ENCODE data around the gene C1QL1. TPM values are rescaled to one million over a fixed set of nuclear protein-coding genes. Genes with fewer than 3 reads are reported as not detected.

C1QL1 gene
- total and polyA plus RNA-seq, 9 of the 15 experiments (the other 6 are each of a cell fraction or from before 2014, with no cell fraction given): 0.07 to 0.12 (median 0.09) TPM; not detected in 6

DNA sequence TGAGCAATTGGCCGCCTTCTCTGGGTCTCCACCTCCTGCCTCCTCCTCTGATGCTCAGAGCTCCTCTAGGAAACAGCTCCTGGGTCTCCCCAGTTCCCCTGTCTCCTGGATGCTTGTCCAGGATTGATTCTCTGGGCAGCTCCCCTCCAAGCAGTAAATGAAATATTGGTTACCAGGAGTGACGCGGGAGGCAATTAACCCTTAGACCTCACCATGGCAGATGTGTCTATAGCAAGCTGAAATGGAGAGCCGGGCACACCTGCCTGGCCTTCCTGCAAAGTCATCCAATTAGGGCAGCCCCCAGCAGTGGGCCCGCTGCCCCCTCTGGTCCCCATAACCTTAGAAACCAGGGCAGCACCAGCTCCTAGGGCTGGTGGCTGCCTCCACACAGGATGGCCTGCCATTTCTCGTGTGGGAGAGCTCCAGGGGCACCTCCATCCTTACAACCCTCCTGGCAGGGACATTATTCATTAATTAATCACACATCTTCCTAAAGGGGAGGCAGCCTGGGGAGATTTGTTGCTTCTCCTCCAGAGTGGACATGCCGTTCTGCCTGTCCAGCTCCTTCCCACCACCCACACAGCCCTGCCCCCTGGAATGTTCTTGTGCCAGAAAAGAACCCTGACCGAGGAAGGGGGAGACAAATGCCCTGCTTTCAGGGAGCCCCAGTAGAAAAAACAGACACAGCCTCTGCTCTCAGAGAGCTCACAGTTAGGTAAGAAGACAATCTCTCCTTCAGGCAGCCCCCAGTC, 12.3 kb downstream of the C1QL1 start:
- Histone ChIP-seq H4K20me1 (replicated peaks; ENCODE audit: control insufficient read depth, insufficient read depth, low read length) (no peaks in the 10 kb centered on the region), H3K4me1 (replicated peaks in 1 of 2; ENCODE audit: control insufficient read depth in 2 of 2, insufficient read depth in 2 of 2, low read length in 2 of 2) (peaks cover 0 to 10% of the 10 kb centered on the region in 2 experiments; a peak in 2 of 5 replicates), H3K36me3 (ENCODE audit: control insufficient read depth, insufficient read depth, low read length) (no peaks in the 10 kb centered on the region), H3K9ac (ENCODE audit: insufficient read depth in 1 of 2, low read depth in 2 of 2, low read length in 2 of 2) (no peak overlapping the region), H3K9me3 (replicated peaks; ENCODE audit: control insufficient read depth, insufficient read depth, low read depth, low read length) (no peaks in the 10 kb centered on the region), H3K79me2 (ENCODE audit: control insufficient read depth, insufficient read depth, low read length) (no peaks in the 10 kb centered on the region), H3K27me3 (ENCODE audit: control insufficient read depth in 2 of 2, insufficient read depth in 2 of 2, low read length in 2 of 2) (peaks cover 22 to 40% of the 10 kb centered on the region in 2 experiments), H3K9me1 (ENCODE audit: control insufficient read depth, insufficient read depth, low read length) (no peaks in the 10 kb centered on the region), H3K4me3 (no peak overlapping the region), H3K27ac (ENCODE audit: extremely low read depth, low read depth, low read length) (no peak overlapping the region), H3K4me2 (ENCODE audit: insufficient read depth, low read length) (no peak overlapping the region), H2AFZ (ENCODE audit: low read depth, low read length) (no peak overlapping the region)
- intact Hi-C loops (cut with micrococcal nuclease) (no loop called here), in situ Hi-C loops (cut with MboI) (no loop called here)
- CTCF ChIA-PET (ENCODE audit: low intra/inter-chr PET ratio): no interaction called here
- POLR2A ChIA-PET: interaction anchor here (0.7 to 1.8 kb wide), 8 partner anchors 8 to 193 kb away, joined by 3 to 6 read pairs (median 4); partner anchors contain the start of gene HEXIM1
- FAIRE-seq (no peak), ATAC-seq (no peak), DNase-seq (ENCODE audit: extremely low read depth in 1 of 4, low spot score in 3 of 4) (no peak)
- no peak for TF ChIP-seq ZNF197 (CRISPR knock-in tag; IDR thresholded peaks at IDR 0.05; ENCODE audit: low read depth)
- peak; percentile 35 for TF ChIP-seq EGR1 (conservative IDR thresholded peaks at IDR 0.05)
- TF ChIP-seq CBFA2T3 (IDR thresholded peaks at IDR 0.05): no peak
- no TSS peak for BruUV-seq (replicated peaks)
- 12% methylated on average over 7 of the region's 8 CpGs for WGBS (ENCODE audit: insufficient coverage, low coverage, missing lambda C conversion rate)

DNA sequence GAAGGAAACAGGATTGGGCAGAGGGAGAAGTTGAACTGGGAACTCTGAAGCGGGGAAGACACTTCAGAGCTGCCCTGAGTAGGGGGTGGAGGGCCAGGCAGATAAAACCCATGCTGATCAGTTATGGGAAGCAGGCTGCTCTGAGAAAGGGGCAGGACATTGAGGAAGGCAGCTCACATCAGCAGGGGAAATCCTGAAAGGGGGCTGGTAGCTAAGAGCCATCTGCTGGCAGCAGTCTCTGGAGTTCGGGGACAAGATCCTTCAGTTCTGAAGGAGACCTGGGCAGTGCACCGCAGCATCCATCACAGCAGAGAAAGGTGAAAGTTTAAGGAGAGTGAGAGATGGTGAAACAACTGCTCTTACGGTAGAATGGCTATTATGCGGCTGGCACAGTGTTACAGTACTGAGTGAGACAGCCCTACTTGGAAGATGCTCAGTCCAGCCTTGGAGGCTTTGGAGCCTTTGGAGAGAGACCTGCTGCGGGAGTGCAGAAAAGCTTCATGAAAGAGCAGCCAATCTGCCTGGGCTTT, 15.1 kb downstream of the C1QL1 start:
- Histone ChIP-seq H3K36me3 (ENCODE audit: control insufficient read depth, insufficient read depth, low read length) (no peaks in the 10 kb centered on the region), H3K4me3 (no peak overlapping the region), H3K9me3 (replicated peaks; ENCODE audit: control insufficient read depth, insufficient read depth, low read depth, low read length) (no peaks in the 10 kb centered on the region), H3K4me1 (replicated peaks in 1 of 2; ENCODE audit: control insufficient read depth in 2 of 2, insufficient read depth in 2 of 2, low read length in 2 of 2) (peaks cover 3 to 4% of the 10 kb centered on the region in 2 experiments; a peak in 3 of 5 replicates), H3K4me2 (ENCODE audit: insufficient read depth, low read length) (no peak overlapping the region), H4K20me1 (replicated peaks; ENCODE audit: control insufficient read depth, insufficient read depth, low read length) (no peaks in the 10 kb centered on the region), H3K9ac (ENCODE audit: insufficient read depth in 1 of 2, low read depth in 2 of 2, low read length in 2 of 2) (no peak overlapping the region), H3K79me2 (ENCODE audit: control insufficient read depth, insufficient read depth, low read length) (peaks cover under 1% of the 10 kb centered on the region; the same call in 2 of the 3 replicates), H3K9me1 (ENCODE audit: control insufficient read depth, insufficient read depth, low read length) (no peaks in the 10 kb centered on the region), H3K27me3 (ENCODE audit: control insufficient read depth in 2 of 2, insufficient read depth in 2 of 2, low read length in 2 of 2) (peaks cover 13 to 27% of the 10 kb centered on the region in 2 experiments), H2AFZ (ENCODE audit: low read depth, low read length) (no peak overlapping the region), H3K27ac (ENCODE audit: extremely low read depth, low read depth, low read length) (no peak overlapping the region)
- FAIRE-seq (no peak), ATAC-seq (peak; percentile 19; the same call in 2 of the 3 replicates), DNase-seq (ENCODE audit: extremely low read depth in 1 of 4, low spot score in 3 of 4) (no peak)
- WGBS (ENCODE audit: insufficient coverage, low coverage, missing lambda C conversion rate): 19% methylated on average over 6 of the region's 6 CpGs
- CTCF ChIA-PET (ENCODE audit: low intra/inter-chr PET ratio): no interaction called here
- TF ChIP-seq FOS (IDR thresholded peaks at IDR 0.05; ENCODE audit: extremely low read depth, insufficient read length) (no peak), BCOR (IDR thresholded peaks at IDR 0.05) (no peak), ZNF695 (CRISPR knock-in tag; IDR thresholded peaks at IDR 0.05) (no peak), RAD21 (CRISPR knock-in tag; conservative IDR thresholded peaks at IDR 0.05 in 1 of 2, IDR thresholded peaks at IDR 0.05 in 1 of 2) (no peak)
- TF ChIP-seq, protein P1, sequence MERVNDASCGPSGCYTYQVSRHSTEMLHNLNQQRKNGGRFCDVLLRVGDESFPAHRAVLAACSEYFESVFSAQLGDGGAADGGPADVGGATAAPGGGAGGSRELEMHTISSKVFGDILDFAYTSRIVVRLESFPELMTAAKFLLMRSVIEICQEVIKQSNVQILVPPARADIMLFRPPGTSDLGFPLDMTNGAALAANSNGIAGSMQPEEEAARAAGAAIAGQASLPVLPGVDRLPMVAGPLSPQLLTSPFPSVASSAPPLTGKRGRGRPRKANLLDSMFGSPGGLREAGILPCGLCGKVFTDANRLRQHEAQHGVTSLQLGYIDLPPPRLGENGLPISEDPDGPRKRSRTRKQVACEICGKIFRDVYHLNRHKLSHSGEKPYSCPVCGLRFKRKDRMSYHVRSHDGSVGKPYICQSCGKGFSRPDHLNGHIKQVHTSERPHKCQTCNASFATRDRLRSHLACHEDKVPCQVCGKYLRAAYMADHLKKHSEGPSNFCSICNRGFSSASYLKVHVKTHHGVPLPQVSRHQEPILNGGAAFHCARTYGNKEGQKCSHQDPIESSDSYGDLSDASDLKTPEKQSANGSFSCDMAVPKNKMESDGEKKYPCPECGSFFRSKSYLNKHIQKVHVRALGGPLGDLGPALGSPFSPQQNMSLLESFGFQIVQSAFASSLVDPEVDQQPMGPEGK (CRISPR knock-in tag; IDR thresholded peaks at IDR 0.05; ENCODE audit: borderline replicate concordance): no peak
- TF ChIP-seq, protein P2, sequence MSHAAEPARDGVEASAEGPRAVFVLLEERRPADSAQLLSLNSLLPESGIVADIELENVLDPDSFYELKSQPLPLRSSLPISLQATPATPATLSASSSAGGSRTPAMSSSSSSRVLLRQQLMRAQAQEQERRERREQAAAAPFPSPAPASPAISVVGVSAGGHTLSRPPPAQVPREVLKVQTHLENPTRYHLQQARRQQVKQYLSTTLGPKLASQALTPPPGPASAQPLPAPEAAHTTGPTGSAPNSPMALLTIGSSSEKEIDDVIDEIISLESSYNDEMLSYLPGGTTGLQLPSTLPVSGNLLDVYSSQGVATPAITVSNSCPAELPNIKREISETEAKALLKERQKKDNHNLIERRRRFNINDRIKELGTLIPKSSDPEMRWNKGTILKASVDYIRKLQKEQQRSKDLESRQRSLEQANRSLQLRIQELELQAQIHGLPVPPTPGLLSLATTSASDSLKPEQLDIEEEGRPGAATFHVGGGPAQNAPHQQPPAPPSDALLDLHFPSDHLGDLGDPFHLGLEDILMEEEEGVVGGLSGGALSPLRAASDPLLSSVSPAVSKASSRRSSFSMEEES (CRISPR knock-in tag; IDR thresholded peaks at IDR 0.05): no peak
- POLR2A ChIA-PET: interaction anchor here (0.6 to 1.4 kb wide), 2 partner anchors 27 to 82 kb away, joined by 3 read pairs; no protein-coding TSS in a partner anchor
- no TSS peak for BruUV-seq (replicated peaks)
- in situ Hi-C loops (cut with MboI): no loop called here
- intact Hi-C loops (cut with micrococcal nuclease): no loop called here

All from K562 (cell line).